Panc1 (cell line): ENCODE measurements around the gene TBXAS1.

ENCODE experiments used
- POLR2AphosphoS5 ChIP-seq: IDR thresholded peaks from 2 replicates; pipeline ENCODE4 v1.6.1; 2012; ENCODE audit warnings: mild to moderate bottlenecking, low read depth, low read length, moderate library complexity
- SIN3A ChIP-seq: IDR thresholded peaks from 2 replicates; pipeline ENCODE4 v1.6.1; 2012; ENCODE audit warnings: low read depth, mild to moderate bottlenecking, low read length, moderate library complexity, borderline replicate concordance; ENCODE audit not compliant: insufficient read depth
- TCF7L2 ChIP-seq: IDR thresholded peaks from 2 replicates; pipeline ENCODE4 v1.6.1; 2011; ENCODE audit warnings: mild to moderate bottlenecking, low read depth, low read length, inconsistent platforms
- TF ChIP-seq, protein P1 (sequence below): fragments of 450-650 bp; IDR thresholded peaks from 2 replicates; pipeline ENCODE4 v1.5.1; 2017; ENCODE audit warnings: mild to moderate bottlenecking
- TF ChIP-seq, protein P2 (sequence below), 2 experiments: IDR thresholded peaks; 2 replicates each; pipeline ENCODE4 v1.6.1; 2011 to 2012; ENCODE audit warnings: low read depth in 2 of 2, control low read depth in 1 of 2, low read length in 1 of 2, mild to moderate bottlenecking in 1 of 2, moderate library complexity in 1 of 2; ENCODE audit not compliant: insufficient read depth in 1 of 2

DNA sequence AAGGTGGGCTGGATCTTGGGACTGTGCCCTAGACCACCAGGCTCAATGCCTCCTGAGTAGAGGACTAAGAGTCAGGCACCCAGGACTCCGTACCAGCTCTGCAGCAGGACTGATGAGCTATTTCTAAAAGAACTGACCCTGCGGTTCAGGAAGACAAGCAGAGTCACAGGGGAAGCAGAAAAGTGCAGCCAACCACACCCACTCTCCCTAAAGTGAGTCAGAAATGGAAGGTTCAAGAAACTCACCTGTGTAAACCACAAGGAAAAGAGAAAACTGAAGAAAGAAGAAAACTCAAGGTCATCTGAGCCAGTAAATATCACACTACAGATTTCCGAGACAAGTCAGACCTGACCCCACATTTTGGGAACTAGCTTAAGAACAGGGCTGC is 231.2 kb downstream of the TBXAS1 start:
- TF ChIP-seq, protein P1, sequence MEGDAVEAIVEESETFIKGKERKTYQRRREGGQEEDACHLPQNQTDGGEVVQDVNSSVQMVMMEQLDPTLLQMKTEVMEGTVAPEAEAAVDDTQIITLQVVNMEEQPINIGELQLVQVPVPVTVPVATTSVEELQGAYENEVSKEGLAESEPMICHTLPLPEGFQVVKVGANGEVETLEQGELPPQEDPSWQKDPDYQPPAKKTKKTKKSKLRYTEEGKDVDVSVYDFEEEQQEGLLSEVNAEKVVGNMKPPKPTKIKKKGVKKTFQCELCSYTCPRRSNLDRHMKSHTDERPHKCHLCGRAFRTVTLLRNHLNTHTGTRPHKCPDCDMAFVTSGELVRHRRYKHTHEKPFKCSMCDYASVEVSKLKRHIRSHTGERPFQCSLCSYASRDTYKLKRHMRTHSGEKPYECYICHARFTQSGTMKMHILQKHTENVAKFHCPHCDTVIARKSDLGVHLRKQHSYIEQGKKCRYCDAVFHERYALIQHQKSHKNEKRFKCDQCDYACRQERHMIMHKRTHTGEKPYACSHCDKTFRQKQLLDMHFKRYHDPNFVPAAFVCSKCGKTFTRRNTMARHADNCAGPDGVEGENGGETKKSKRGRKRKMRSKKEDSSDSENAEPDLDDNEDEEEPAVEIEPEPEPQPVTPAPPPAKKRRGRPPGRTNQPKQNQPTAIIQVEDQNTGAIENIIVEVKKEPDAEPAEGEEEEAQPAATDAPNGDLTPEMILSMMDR: no peak
- TF ChIP-seq SIN3A: no peak
- TF ChIP-seq, protein P2, sequence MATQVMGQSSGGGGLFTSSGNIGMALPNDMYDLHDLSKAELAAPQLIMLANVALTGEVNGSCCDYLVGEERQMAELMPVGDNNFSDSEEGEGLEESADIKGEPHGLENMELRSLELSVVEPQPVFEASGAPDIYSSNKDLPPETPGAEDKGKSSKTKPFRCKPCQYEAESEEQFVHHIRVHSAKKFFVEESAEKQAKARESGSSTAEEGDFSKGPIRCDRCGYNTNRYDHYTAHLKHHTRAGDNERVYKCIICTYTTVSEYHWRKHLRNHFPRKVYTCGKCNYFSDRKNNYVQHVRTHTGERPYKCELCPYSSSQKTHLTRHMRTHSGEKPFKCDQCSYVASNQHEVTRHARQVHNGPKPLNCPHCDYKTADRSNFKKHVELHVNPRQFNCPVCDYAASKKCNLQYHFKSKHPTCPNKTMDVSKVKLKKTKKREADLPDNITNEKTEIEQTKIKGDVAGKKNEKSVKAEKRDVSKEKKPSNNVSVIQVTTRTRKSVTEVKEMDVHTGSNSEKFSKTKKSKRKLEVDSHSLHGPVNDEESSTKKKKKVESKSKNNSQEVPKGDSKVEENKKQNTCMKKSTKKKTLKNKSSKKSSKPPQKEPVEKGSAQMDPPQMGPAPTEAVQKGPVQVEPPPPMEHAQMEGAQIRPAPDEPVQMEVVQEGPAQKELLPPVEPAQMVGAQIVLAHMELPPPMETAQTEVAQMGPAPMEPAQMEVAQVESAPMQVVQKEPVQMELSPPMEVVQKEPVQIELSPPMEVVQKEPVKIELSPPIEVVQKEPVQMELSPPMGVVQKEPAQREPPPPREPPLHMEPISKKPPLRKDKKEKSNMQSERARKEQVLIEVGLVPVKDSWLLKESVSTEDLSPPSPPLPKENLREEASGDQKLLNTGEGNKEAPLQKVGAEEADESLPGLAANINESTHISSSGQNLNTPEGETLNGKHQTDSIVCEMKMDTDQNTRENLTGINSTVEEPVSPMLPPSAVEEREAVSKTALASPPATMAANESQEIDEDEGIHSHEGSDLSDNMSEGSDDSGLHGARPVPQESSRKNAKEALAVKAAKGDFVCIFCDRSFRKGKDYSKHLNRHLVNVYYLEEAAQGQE (IDR thresholded peaks at IDR 0.05; ENCODE audit: insufficient read depth in 1 of 2, low read depth in 2 of 2, low read length in 1 of 2): no peak
- no peak for TF ChIP-seq TCF7L2
- TF ChIP-seq POLR2AphosphoS5: no peak
